ENCODE data around the gene WASF2.
"Not testable (repeated sequence)": the region's sequence is repeated elsewhere in the genome, so short reads cannot be mapped to it uniquely, and the experiment has no call there.

Gene WASF2, protein sequence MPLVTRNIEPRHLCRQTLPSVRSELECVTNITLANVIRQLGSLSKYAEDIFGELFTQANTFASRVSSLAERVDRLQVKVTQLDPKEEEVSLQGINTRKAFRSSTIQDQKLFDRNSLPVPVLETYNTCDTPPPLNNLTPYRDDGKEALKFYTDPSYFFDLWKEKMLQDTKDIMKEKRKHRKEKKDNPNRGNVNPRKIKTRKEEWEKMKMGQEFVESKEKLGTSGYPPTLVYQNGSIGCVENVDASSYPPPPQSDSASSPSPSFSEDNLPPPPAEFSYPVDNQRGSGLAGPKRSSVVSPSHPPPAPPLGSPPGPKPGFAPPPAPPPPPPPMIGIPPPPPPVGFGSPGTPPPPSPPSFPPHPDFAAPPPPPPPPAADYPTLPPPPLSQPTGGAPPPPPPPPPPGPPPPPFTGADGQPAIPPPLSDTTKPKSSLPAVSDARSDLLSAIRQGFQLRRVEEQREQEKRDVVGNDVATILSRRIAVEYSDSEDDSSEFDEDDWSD

GRCh38 chr1:27489973-27490741 is at the start of gene WASF2:
WASF2 (minus strand) TSS chr1:27490167; CDS start chr1:27428890, 61,277 bp downstream.
- TF ChIP-seq, protein P1, sequence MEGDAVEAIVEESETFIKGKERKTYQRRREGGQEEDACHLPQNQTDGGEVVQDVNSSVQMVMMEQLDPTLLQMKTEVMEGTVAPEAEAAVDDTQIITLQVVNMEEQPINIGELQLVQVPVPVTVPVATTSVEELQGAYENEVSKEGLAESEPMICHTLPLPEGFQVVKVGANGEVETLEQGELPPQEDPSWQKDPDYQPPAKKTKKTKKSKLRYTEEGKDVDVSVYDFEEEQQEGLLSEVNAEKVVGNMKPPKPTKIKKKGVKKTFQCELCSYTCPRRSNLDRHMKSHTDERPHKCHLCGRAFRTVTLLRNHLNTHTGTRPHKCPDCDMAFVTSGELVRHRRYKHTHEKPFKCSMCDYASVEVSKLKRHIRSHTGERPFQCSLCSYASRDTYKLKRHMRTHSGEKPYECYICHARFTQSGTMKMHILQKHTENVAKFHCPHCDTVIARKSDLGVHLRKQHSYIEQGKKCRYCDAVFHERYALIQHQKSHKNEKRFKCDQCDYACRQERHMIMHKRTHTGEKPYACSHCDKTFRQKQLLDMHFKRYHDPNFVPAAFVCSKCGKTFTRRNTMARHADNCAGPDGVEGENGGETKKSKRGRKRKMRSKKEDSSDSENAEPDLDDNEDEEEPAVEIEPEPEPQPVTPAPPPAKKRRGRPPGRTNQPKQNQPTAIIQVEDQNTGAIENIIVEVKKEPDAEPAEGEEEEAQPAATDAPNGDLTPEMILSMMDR (IDR thresholded peaks at IDR 0.05; ENCODE audit: low read depth, low read length, missing control alignments), result no peak
- peak; percentile 92 for DNase-seq (ENCODE audit: extremely low read depth, low read depth)
- H3K4me3 ChIP-seq (replicated peaks; ENCODE audit: low read depth, low read length), result peak within 1 kb of the TSS; percentile 100

GRCh38 chr1:27538793-27539192 is 48.8 kb upstream of the WASF2 start:
- peak; percentile 67 for DNase-seq (ENCODE audit: extremely low read depth, low read depth)
- TF ChIP-seq, protein P1 (IDR thresholded peaks at IDR 0.05; ENCODE audit: low read depth, low read length, missing control alignments), result no peak
- H3K4me3 ChIP-seq (replicated peaks; ENCODE audit: low read depth, low read length), result no peak overlapping the region

DNA sequence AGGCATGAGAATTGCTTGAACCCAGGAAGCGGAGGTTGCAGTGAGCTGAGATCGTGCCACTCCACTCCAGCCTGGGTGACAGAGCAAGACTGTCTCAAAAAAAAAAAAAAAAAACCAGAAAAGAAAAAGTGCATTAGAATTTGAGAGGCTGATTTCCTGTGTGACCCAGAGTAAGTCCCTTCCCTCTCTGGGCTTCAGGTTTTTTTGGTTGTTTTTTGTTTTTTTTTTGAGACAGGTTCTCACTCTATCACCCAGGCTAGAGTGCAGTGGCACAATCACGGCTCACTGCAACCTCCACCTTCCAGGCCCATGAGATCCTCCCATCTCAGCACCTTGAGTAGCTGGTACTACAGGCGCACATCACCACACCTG is 48.3 kb upstream of the WASF2 start:
- not testable (repeated sequence) for DNase-seq (ENCODE audit: extremely low read depth, low read depth); H3K4me3 ChIP-seq (replicated peaks; ENCODE audit: low read depth, low read length)

GRCh38 chr1:27536767-27537166 is 46.8 kb upstream of the WASF2 start:
- TF ChIP-seq, protein P1 (IDR thresholded peaks at IDR 0.05; ENCODE audit: low read depth, low read length, missing control alignments), result no peak
- no peak for DNase-seq (ENCODE audit: extremely low read depth, low read depth)

DNA sequence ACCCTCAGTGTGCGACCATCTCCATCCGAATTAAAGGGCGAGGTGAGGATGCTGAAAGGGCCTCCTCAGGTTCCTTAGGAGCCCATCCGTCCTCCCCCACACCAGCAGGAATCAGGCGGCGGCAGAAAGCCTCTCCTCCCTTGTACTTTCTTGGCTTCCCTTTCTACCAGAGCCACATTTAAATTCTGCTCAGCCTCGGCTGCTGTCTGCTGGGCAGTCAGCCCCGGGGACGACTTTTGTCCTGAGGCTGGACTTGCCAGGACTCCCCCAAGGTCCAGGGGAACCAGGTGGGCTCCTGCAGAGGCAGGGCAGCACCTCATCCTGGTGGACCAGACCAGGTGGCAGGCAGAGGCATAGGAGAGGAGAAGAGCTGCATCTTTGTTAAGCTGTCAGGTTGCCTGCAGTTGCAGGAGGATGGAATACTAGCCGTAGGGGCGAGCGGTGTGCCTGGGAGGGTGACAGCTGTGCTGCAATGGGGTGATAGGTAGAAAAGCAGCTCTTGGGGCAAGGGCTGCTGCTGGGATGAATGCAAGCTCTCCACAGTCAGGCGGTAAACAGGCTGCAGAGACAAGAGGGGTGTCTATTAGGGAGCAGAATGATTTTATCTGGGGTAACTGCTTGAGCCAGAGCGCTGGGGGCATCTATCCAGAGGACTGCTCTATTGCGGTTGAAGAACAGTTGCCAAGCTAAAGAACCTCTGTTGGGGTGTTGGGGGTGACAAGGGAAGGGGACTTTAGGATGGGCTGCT is 46.2 kb upstream of the WASF2 start:
- TF ChIP-seq, protein P1 (IDR thresholded peaks at IDR 0.05; ENCODE audit: low read depth, low read length, missing control alignments), result no peak
- DNase-seq (ENCODE audit: extremely low read depth, low read depth), result no peak

More at GRCh38 chr1:27536767-27537166, 46.8 kb upstream of the WASF2 start:
- H3K4me3 ChIP-seq (replicated peaks; ENCODE audit: low read depth, low read length), result 0 out of 2 replicates have a peak overlapping the region, but pooled peaks have one; percentile 1

DNA sequence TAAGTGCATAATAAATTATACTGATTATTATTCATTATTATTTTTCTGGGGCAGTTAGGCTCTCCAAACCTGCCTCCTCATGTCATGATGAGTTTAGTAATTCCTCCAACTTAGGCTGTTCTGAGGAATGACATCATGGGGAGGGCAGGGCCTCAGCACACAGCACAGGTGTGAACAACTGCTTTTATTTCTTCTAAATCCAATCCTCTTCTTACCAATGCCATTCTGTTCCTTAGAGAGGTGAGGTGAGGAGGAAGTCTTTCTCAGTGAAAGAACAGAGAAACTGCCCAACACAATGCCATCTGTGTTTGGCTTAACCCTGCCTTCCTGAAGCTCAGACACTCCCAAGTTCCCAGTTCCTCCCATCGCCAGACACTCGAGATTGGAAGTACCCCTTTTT is 45.4 kb upstream of the WASF2 start:
- DNase-seq (ENCODE audit: extremely low read depth, low read depth), result no peak
- TF ChIP-seq, protein P1 (IDR thresholded peaks at IDR 0.05; ENCODE audit: low read depth, low read length, missing control alignments), result no peak
- H3K4me3 ChIP-seq (replicated peaks; ENCODE audit: low read depth, low read length), result no peak overlapping the region

More for the DNA sequence above, 46.2 kb upstream of the WASF2 start:
- H3K4me3 ChIP-seq (replicated peaks; ENCODE audit: low read depth, low read length), result no peak overlapping the region
